Trophoblast cell (in vitro differentiated cells and primary cell): Measurements from ENCODE around the gene SPIB.

Experiments used
- DNase-seq, 2 donors: peaks; one replicate each; pipeline ENCODE4 v3.0.0-alpha.2; 2016
- H2AFZ ChIP-seq: 2 replicates; pipeline ENCODE4 v1.6.1; 2013; ENCODE audit warnings: low read length, moderate library complexity, mild to moderate bottlenecking; ENCODE audit not compliant: insufficient read depth, poor library complexity
- H2AK5ac ChIP-seq: 2 replicates; pipeline ENCODE4 v1.6.1; 2013; ENCODE audit warnings: mild to moderate bottlenecking, low read length
- H2BK120ac ChIP-seq: 2 replicates; pipeline ENCODE4 v1.6.1; 2013; ENCODE audit warnings: low read length, mild to moderate bottlenecking, moderate library complexity; ENCODE audit not compliant: insufficient read depth, poor library complexity
- H2BK12ac ChIP-seq: 2 replicates; pipeline ENCODE4 v1.6.1; 2013; ENCODE audit warnings: mild to moderate bottlenecking, low read length, moderate library complexity
- H2BK5ac ChIP-seq: 2 replicates; pipeline ENCODE4 v1.6.1; 2013; ENCODE audit warnings: low read length, low read depth, moderate library complexity, mild to moderate bottlenecking; ENCODE audit not compliant: poor library complexity
- H3K14ac ChIP-seq: 2 replicates; pipeline ENCODE4 v1.6.1; 2013; ENCODE audit warnings: mild to moderate bottlenecking, low read length
- H3K18ac ChIP-seq: 2 replicates; pipeline ENCODE4 v1.6.1; 2013; ENCODE audit warnings: mild to moderate bottlenecking, low read length
- H3K23ac ChIP-seq: 2 replicates; pipeline ENCODE4 v1.6.1; 2013; ENCODE audit warnings: low read length
- H3K27ac ChIP-seq: 2 replicates; pipeline ENCODE4 v1.5.1; 2013; ENCODE audit warnings: low read depth, mild to moderate bottlenecking, inconsistent platforms, low read length, moderate library complexity
- H3K27me3 ChIP-seq: 2 replicates; pipeline ENCODE4 v1.6.1; 2013; ENCODE audit warnings: inconsistent platforms, mild to moderate bottlenecking, low read length, moderate library complexity; ENCODE audit not compliant: insufficient read depth
- H3K36me3 ChIP-seq, 2 experiments: 1 replicate in 1 of 2; 2 replicates in 1 of 2; pipeline ENCODE4 v1.6.1; 2013; ENCODE audit warnings: low read length in 2 of 2, mild to moderate bottlenecking in 2 of 2, moderate library complexity in 1 of 2; ENCODE audit not compliant: insufficient read depth in 2 of 2, control insufficient read depth in 1 of 2
- H3K4ac ChIP-seq: 2 replicates; pipeline ENCODE4 v1.6.1; 2013; ENCODE audit warnings: low read depth, mild to moderate bottlenecking, low read length, moderate library complexity
- H3K4me1 ChIP-seq, 2 experiments: 1 replicate in 1 of 2; 2 replicates in 1 of 2; pipeline ENCODE4 v1.6.1; 2013; ENCODE audit warnings: low read length in 2 of 2, mild to moderate bottlenecking in 2 of 2, moderate library complexity in 1 of 2; ENCODE audit not compliant: insufficient read depth in 2 of 2, control insufficient read depth in 1 of 2
- H3K4me2 ChIP-seq: 2 replicates; pipeline ENCODE4 v1.6.1; 2013; ENCODE audit warnings: inconsistent platforms, mild to moderate bottlenecking, low read length, moderate library complexity
- H3K4me3 ChIP-seq: 2 replicates; pipeline ENCODE4 v1.5.1; 2013; ENCODE audit warnings: mild to moderate bottlenecking, low read depth, low read length, inconsistent platforms
- H3K79me1 ChIP-seq: one replicate; pipeline ENCODE4 v1.6.1; 2013; ENCODE audit warnings: low read length
- H3K79me2 ChIP-seq: 2 replicates; pipeline ENCODE4 v1.6.1; 2013; ENCODE audit warnings: low read length, mild to moderate bottlenecking; ENCODE audit not compliant: control insufficient read depth, insufficient read depth, poor library complexity
- H3K9ac ChIP-seq: 2 replicates; pipeline ENCODE4 v1.6.1; 2013; ENCODE audit warnings: mild to moderate bottlenecking, low read length
- H3K9me3 ChIP-seq: 2 replicates; pipeline ENCODE4 v1.6.1; 2013; ENCODE audit warnings: low read depth, mild to moderate bottlenecking, control low read depth, inconsistent platforms, low read length; ENCODE audit not compliant: insufficient read depth
- H4K12ac ChIP-seq: 2 replicates; pipeline ENCODE4 v1.6.1; 2013; ENCODE audit warnings: low read depth, mild to moderate bottlenecking, low read length, moderate library complexity
- H4K8ac ChIP-seq: 2 replicates; pipeline ENCODE4 v1.6.1; 2013; ENCODE audit warnings: low read depth, mild to moderate bottlenecking, low read length, moderate library complexity
- H4K91ac ChIP-seq: one replicate; pipeline ENCODE4 v1.6.1; 2013; ENCODE audit warnings: low read depth, mild to moderate bottlenecking, low read length, moderate library complexity
- WGBS: extraction: QIAGEN DNeasy Blood & Tissue Kit; methylation state at CpG from one replicate; pipeline ENCODE4 v1.1.7; 2013; ENCODE audit warnings: missing lambda C conversion rate; ENCODE audit not compliant: insufficient read length, insufficient coverage; ENCODE audit errors: extremely low coverage; 5-methylcytosine and 5-hydroxymethylcytosine counted together

The SPIB gene

DNA sequence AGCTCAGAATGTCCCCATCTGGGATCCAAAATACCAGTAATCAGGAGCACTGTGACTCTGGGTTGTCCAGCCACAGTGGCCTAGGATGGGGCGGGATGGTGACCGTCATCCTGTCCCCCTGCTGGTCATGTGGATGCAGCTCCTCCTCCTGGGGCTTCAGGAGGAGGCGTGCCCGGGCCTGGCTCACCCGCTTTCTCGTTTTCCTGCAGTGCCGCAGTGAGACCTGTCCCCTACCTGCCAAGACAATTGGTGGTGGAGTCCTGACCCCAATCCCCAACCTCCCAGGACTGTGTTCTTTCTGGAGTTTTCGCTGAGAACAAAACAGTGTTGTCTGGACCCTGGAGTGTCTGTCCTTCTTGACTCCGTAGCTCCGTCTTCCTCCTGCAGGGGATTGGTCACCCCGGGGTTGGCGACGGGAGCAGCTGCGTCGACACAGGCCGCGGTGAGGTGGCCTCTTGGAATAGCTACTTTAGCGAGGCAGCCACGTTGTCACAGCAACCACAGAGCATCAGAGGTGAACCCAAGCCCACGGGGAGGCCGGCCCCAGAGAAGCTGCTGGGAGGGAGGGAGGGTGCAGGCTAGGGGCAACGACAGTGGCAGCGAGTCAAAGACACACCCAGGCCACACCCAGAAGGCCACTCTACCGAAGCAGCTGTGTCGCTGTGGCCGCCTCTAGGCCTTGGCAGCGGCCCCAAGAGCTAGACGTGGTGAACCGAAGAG, 47.4 kb downstream of the SPIB start:
- no peaks in the 10 kb centered on the region for H3K36me3 ChIP-seq
- H3K27me3 ChIP-seq: no peaks in the 10 kb centered on the region
- no peak overlapping the region for H2BK12ac ChIP-seq
- H3K4me2 ChIP-seq: no peak overlapping the region
- H3K14ac ChIP-seq: no peak overlapping the region
- H3K9ac ChIP-seq: no peak overlapping the region
- peak in 1 of 2 donors; percentile 31 for DNase-seq
- peak overlapping the region; percentile 23 for H2AFZ ChIP-seq
- H3K23ac ChIP-seq: no peak overlapping the region
- no peak overlapping the region for H4K91ac ChIP-seq
- H3K27ac ChIP-seq: no peak overlapping the region
- H3K18ac ChIP-seq: no peak overlapping the region
- no peaks in the 10 kb centered on the region for H3K79me2 ChIP-seq
- H3K4me1 ChIP-seq: peaks cover 0 to 6% of the 10 kb centered on the region in 2 experiments
- H2BK5ac ChIP-seq: no peak overlapping the region
- H3K9me3 ChIP-seq: peaks cover 2% of the 10 kb centered on the region
- peak overlapping the region; percentile 28 for H4K8ac ChIP-seq
- no peak overlapping the region for H3K4ac ChIP-seq
- no peak overlapping the region for H3K4me3 ChIP-seq
- H2BK120ac ChIP-seq: no peak overlapping the region
- no peaks in the 10 kb centered on the region for H3K79me1 ChIP-seq
- no CpG with 5 or more reads among the region's 29 CpGs for WGBS
- peak overlapping the region; percentile 32 for H4K12ac ChIP-seq
- peak overlapping the region; percentile 57 for H2AK5ac ChIP-seq

DNA sequence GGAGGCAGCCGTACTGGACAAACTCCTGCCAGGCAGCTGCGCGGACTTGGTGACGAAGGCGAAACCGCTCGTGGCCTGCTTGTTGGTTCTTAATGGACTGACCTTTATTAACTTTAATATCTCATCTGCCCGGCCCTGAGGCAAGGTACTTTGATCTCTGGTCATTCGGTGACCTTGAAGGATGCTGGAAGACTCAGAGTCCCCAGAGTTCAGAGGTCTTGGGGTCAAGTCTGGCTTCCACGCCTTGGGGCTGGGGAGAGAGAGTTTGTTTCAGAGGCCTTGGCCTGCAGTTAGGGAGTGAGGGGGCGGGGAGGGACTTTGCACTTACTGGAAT, 47.9 kb downstream of the SPIB start:
- no peak overlapping the region for H2BK12ac ChIP-seq
- no peak overlapping the region for H4K8ac ChIP-seq
- H3K27ac ChIP-seq: no peak overlapping the region
- peaks cover 0 to 6% of the 10 kb centered on the region in 2 experiments for H3K4me1 ChIP-seq
- H3K9me3 ChIP-seq: peaks cover 2% of the 10 kb centered on the region
- H3K4ac ChIP-seq: no peak overlapping the region
- no peaks in the 10 kb centered on the region for H3K27me3 ChIP-seq
- no peak overlapping the region for H3K18ac ChIP-seq
- no peak overlapping the region for H4K91ac ChIP-seq
- H2BK5ac ChIP-seq: no peak overlapping the region
- H3K36me3 ChIP-seq: no peaks in the 10 kb centered on the region
- no peak overlapping the region for H3K4me3 ChIP-seq
- H3K9ac ChIP-seq: no peak overlapping the region
- no peaks in the 10 kb centered on the region for H3K79me2 ChIP-seq
- no peak overlapping the region for H3K4me2 ChIP-seq
- no peak overlapping the region for H3K14ac ChIP-seq
- H4K12ac ChIP-seq: no peak overlapping the region
- H2AFZ ChIP-seq: no peak overlapping the region
- H2AK5ac ChIP-seq: no peak overlapping the region
- no peak for DNase-seq
- H2BK120ac ChIP-seq: no peak overlapping the region
- H3K23ac ChIP-seq: no peak overlapping the region
- no peaks in the 10 kb centered on the region for H3K79me1 ChIP-seq
- no CpG with 5 or more reads among the region's 11 CpGs for WGBS

DNA sequence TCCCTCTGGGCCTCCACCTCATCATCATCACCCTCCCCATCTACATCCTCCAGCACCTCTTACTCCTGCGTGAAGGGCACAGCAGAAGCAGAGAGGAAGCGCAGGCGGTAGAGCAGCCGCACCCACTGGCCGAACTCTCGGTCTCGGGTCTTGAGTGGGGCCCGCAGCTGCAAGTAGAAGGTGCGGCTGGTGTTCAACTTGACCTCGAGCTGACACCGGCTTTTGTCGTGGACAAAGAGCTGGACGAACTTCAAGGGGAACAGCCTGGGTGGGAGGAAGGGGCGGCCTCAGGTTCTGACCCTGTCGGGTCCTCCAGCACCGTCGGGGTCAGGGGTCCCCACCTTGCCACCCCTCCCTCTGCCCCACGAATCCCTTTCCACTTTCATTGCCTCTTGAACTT, 48.8 kb downstream of the SPIB start:
- no CpG with 5 or more reads among the region's 18 CpGs for WGBS
- Histone ChIP-seq H3K9me3 (peaks cover 2% of the 10 kb centered on the region), H2BK120ac (no peak overlapping the region), H3K23ac (no peak overlapping the region), H3K9ac (no peak overlapping the region), H3K79me1 (no peaks in the 10 kb centered on the region), H3K18ac (no peak overlapping the region), H3K79me2 (no peaks in the 10 kb centered on the region), H3K4ac (no peak overlapping the region), H3K14ac (no peak overlapping the region), H4K8ac (no peak overlapping the region), H4K91ac (no peak overlapping the region), H2AK5ac (no peak overlapping the region), H3K36me3 (no peaks in the 10 kb centered on the region), H3K27me3 (no peaks in the 10 kb centered on the region), H2BK5ac (no peak overlapping the region), H2BK12ac (no peak overlapping the region), H3K4me2 (no peak overlapping the region), H4K12ac (no peak overlapping the region), H2AFZ (no peak overlapping the region), H3K27ac (no peak overlapping the region), H3K4me1 (peaks cover 0 to 6% of the 10 kb centered on the region in 2 experiments), H3K4me3 (no peak overlapping the region)
- no peak for DNase-seq

- no peak overlapping the region for H3K4me3 ChIP-seq
- no peak overlapping the region for H4K12ac ChIP-seq
- no peak overlapping the region for H2AK5ac ChIP-seq
- no peak overlapping the region for H3K18ac ChIP-seq
- no peak overlapping the region for H3K4ac ChIP-seq
- no peak overlapping the region for H4K91ac ChIP-seq
- no peaks in the 10 kb centered on the region for H3K79me1 ChIP-seq
- no peak for DNase-seq
- H2BK5ac ChIP-seq: no peak overlapping the region
- no CpG with 5 or more reads among the region's 6 CpGs for WGBS
- no peak overlapping the region for H2BK12ac ChIP-seq
- H3K27ac ChIP-seq: no peak overlapping the region
- no peaks in the 10 kb centered on the region for H3K36me3 ChIP-seq
- no peaks in the 10 kb centered on the region for H3K79me2 ChIP-seq
- H3K23ac ChIP-seq: no peak overlapping the region
- H3K14ac ChIP-seq: no peak overlapping the region
- no peak overlapping the region for H2BK120ac ChIP-seq
- H3K9me3 ChIP-seq: peaks cover 2% of the 10 kb centered on the region
- no peak overlapping the region for H2AFZ ChIP-seq
- peaks cover 0 to 6% of the 10 kb centered on the region in 2 experiments for H3K4me1 ChIP-seq
- no peak overlapping the region for H4K8ac ChIP-seq
- no peak overlapping the region for H3K9ac ChIP-seq
- H3K27me3 ChIP-seq: no peaks in the 10 kb centered on the region
- H3K4me2 ChIP-seq: no peak overlapping the region
Measured at GRCh38 chr19:50468818-50469217, 50.1 kb downstream of the SPIB start.
